NT2/D1 (cell line): ENCODE results near the gene LSG1.

Source experiments
- YY1 ChIP-seq: IDR thresholded peaks from 2 replicates; pipeline ENCODE4 v1.6.1; 2011; ENCODE audit not compliant: insufficient read length, insufficient read depth
- ZNF274 ChIP-seq: IDR thresholded peaks from 2 replicates; pipeline ENCODE4 v1.6.1; 2011; ENCODE audit warnings: mild to moderate bottlenecking, low read depth, low read length

GRCh38 chr3:194689493-194689944, 17.5 kb upstream of the LSG1 start:
- TF ChIP-seq YY1 (no peak), ZNF274 (no peak)
